CD4-positive, alpha-beta T cell treated with Interleukin-1 beta for 1 hour (primary cell): ENCODE measurements around the gene CALB2.
"Not testable (repeated sequence)": the region's sequence is repeated elsewhere in the genome, so short reads cannot be mapped to it uniquely, and the experiment has no call there.

ENCODE experiments used
- DNase-seq, 2 donors: peaks; one replicate each; pipeline ENCODE4 v3.0.0-alpha.2; 2020 to 2022

Gene CALB2

DNA sequence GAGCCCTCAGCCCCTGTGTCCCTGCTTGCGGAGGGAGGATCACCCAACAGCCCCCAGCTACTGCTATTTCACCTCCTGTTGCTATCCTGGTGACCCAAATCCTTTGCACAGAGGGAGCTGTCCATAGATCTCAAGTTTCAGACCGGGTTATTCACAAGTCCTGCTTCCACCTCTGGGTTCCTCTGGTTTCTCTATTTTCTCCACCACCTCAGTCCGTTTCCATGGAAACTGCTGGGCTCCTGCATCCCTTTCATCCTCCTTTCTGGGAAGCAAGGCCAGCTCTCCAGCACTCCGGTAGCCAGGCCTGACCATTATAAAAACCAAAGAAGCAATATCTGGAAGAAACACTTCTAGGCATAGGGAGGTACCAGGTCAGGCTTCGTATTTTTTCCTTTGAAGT, 4.8 kb upstream of the CALB2 start:
- no peak for DNase-seq

DNA sequence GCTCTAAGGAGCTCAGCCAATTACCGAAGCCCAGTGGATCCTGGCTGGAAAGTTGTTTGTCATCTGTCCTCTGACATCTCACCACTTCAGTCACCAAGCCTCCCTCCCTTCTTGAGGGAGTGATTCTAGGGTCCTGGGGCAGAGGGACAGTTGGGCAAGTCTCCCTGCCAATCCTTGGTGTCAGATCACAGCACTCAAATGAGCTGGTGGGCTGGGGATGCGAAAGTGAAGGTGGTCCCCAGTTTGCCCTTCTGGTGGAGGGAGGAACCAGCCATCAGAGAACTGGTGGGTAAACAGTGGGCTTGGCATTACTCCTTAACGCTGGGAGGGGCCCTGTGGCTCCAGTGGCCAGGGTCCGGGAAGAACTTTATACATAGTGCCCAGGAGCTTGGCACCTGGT, 4.4 kb upstream of the CALB2 start:
- DNase-seq: no peak

DNA sequence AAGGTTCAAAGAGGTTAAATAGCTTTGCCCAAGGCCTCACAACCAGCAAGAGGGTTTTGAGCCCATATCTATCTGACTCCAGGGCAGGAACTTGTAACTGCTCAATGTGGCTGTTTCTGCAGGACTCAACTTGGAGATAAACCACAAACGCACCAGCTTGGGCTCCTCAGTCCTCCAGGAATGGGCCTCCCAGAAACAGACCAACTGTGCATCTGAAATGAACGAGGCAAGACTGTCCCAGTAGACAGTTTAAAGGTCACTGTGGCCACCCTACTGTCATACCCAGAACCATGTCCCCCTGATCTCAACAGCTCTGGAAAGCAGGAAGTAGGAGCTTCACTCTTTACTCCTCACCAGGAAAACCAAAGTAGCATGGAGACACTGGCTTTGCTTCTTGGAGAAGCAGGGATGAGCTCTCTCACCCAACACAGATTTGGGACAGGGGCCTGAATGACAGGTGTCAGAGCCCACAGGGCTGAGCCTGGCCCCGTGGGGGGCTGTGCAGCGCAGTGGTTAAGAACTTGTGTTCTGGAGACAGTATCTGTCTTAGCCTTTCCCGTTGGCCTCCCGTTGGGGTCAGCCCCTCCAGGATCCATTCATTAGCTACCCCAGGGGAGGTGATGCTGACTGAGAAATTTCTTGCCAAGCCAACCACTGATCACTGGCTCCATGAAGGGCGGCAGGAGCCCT, 2.3 kb upstream of the CALB2 start:
- no peak for DNase-seq

DNA sequence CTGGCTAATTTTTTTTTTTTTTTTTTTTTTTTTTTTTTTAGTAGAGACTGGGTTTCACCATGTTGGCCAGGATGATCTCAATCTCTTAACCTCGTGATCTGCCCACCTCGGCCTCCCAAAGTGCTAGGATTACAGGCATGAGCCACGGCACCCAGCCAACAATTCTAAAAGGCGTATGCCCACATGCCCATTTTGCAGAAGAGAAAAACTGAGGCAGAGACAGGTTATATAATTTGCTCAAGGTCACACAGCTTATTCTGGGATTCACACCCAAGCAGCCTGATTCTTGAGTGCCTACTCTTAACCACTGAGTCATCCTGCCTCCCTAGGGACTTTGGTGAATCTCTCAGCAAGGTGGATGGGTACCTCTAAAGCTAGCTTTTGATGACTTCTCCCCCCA, 1.6 kb upstream of the CALB2 start:
- DNase-seq: not testable (repeated sequence)

DNA sequence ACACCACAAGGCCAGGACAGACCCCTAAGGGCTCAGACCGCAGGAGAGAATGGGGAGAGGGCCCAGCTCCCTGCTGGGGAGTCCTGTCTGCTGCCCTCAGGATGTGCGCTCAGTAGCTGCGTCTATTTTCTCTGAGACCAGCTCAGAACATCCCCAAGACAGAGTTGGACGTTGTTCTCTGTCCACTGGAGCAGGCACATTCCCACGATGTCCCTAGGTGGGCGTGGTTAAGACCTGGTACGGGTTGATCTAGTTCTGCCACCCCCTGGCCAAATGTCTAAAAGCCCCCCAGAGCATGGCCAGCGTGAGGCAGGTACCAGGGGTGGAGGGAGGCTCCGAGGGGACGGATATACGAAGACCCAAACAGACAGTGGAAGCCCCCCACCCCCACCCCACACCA, 842 bp upstream of the CALB2 start:
- DNase-seq: no peak

DNA sequence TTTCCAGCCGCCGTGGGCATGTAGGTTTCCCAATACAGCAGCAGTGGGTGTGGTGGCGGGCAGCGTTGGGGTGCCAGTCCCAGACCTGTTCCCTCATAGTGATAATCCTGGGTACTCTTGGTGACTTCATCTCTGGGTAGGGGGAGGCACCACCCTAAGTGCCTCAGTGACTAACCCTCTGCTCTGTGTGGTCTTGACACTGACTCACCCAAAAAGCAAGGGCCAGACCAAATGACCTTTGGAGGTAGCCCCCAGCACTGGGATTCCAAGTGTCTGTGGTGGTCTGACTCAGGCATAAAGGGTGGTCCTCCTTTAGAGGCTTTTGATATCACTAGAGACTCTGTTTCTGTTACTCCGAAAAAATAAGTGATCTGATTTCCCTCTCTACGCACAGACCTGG, 908 bp downstream of the CALB2 start:
- no peak for DNase-seq

DNA sequence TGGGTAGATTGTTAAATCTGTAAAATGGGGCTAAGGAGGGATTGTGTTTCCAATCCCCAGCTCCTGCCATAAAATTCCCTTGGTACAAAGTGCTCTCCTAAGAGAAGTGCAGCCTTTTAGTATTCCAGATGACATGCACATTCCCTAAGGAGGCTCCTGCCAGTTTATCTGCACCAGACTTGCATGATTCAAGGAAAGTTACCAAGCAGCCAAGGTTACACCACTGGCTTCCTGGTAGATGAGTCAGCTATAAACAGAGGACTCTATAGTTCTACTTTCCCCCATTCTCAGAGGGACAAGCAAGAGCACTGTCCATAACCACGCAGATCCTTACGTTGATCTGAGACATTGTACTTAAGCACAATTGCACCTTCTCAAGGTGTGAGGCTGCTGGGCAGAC, 1.9 kb downstream of the CALB2 start:
- no peak for DNase-seq

DNA sequence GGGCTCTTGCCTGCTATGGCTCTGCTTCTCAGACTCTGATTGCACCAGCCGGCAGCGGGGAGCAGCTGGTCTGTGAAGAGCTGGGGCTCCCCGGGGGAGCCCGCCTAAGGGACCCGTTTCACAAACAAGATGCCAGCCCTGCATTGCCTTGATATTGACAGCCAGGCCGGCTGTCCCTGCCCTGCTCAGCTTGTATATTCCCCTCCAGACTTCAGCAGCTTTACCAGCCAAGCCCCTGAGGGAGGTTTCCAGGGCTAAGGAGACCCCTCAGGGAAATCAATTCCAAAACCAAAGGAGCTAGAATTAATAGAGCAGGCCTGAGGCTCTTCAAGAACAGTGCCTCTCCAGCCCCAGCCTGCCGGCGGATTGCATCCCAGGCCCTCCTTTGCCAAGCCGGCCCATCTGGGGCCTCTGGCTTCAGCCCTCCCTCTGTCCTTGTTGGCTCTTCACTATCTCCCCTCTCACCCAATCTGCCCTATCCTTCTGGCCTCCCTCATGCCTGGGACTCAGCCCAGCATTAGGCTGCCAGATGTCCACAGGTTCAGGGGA, 5.7 kb downstream of the CALB2 start:
- no peak for DNase-seq

DNA sequence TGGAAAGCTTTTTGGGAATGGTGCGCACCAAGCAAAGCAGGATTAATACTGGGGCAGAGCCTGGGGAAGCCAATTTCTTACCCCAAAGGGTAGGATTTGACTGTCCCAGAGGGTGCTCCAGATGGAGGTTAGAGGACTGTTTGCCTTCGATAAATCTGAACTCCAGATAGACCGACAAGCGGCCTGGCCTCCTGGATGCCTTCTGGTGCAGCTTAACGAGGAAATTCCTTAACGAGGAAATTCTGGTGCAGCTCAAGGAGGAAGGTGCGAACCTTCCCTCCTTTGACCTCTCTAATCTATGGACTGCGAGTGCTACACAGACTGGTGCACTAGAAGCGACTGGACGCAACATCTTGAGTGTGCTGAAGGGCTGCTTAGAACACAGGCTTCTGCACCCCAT, 6.5 kb downstream of the CALB2 start:
- DNase-seq: no peak

DNA sequence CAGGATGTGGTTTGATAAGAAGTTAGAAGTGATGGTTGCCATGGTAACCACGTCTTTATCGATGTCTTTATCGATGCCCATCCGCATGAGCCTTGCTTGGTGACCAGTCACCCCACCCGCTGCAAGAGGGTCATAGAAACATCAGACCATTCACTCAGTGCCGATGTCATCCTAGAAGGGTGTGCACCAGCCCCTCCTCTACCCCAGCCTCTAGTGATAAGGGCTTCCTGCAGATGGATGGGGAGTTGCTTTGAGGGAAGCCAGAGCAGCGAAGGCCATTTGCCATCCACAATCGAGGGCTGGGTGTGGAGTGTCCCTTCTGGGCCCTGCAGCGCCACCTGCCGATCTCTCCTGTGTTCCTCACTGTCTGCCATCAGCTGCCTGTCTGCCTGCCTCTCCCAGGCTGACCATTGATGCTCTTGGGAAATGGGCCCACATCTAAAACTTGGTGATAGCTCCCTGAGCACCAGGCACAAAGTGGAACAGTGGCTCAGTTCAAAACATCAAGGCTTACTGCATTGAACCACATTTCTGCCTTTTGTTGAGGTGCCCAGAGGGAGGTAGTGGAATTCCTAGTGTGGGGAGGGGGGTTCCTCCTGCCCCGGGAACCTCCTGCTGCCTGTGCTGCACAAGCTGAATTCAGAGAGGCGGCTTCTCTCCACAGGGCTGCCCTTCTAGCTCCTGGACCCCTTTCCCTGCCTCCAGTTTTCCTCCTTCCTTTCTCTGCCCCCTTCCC, 8.9 kb downstream of the CALB2 start:
- no peak for DNase-seq

DNA sequence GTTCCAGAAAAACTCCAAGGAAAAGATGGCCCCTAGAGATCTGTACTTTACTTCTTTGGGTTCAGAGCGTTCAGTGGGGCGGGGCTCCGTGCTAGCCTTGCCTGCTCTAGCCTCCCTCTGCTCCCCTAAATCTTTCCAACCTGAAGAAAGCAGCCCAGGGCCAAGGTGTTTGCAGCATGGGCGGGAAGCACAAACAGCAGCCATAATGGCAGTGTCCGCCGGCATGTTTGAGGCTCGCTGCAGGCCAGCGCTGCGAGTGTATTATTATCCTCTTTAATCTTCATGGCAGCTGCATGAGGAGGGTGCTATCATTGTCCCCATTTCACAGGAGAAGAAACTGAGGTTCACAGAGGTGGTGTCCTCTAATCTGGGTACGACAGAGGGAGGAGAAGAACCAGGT, 10.4 kb downstream of the CALB2 start:
- no peak for DNase-seq

DNA sequence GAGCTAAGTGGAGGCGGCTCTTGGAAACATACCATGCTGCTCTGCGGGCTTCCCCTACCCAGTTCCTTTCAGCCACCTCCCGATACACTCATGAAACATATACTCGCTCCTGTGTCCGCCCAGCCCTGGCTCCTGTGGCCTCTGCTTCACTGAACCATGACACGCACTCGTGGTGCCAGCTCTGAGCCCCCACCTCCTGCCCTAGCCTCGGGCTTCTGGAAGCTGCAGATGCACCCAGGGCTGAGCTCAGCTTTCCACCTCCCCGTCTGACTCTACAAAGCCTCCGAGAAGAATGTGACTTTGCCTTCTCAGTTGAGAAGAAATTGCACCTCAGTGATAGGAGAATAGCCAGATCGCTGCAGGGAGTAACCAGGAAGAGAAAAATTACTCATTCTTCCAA, 11.0 kb downstream of the CALB2 start:
- no peak for DNase-seq

DNA sequence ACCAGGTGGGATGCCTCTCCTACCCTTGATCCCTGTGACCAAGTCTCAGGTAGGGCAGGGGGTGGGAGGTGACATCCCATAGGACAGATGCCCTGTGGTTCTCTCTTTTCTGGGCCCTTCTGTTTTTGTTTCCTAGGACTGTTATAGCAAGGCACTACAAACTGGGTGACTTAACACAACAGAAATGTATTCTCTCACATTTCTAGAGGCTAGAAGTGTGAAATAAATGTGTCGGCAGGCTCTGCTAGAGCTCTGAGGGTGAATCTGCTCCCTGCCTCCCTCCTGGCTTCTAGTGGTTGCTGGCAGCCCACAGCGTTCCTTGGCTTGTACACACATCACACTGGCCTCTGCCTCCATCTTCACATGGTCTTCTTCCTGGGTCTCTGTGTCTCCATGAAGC, 12.7 kb downstream of the CALB2 start:
- no peak for DNase-seq

DNA sequence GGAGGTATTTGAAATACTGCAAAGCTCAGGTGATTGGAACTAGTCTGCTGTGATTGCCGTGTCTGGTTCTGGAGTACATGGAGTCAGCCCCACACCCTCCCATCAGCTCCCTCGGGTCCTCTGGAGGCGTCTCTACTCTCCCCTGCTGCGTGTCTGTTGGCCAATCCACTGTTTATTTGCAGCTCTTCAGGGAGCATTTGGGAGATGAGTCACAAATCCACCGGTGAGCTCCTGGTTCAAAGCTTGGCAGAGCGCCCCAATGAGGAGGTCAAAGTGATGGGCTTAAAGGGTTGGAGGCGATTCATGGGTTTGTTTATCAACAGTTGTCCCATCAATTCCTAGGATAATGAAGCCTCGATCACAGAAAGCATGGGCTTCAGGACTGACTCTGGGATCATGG, 14.6 kb downstream of the CALB2 start:
- no peak for DNase-seq

DNA sequence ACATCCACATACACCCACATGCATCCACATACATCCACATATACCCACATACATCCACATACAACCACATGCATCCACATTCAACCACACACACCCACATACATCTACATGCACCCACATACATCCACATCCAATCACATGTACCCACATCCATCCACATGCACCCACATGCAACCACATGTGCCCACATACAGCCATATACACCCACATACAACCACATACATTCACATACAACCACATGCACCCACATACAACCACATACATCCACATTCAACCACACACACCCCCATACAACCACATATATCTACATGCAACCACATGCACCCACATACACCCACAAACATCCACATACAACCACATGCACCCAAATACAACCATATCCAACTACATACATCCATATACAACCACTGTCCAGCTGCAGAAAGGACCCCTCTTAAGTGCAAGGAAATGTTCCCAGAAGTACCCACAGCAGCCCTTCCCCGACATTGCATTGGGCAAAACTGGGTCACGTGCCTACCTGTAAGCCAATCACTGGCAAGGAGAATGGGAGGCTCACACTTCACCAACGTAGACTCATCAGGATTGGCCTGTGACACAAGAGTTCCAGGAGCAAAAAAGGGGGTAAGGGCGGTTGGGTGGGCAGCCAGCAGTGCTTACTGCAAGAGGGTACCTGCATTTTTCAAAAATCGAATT, 18.1 kb downstream of the CALB2 start:
- no peak for DNase-seq

DNA sequence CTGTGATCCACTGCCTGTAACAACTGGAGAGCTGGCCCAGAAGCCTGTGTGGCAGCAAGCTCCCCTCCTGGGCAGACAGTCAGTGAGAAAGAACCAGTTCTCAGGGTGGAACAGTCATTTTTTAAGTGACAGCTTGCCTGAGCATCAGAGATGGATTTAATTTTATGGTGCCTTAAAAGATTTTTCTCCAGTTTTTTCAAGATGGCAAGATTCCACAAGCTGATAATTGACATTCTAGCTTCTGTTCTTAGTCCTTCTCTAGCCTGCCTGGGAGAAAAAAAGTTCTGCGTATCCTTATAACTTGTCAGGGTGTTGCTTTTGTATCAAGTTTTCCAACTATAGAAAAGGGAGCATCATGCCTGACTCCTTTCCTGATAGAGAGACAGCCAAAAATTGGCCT, 21.2 kb downstream of the CALB2 start:
- no peak for DNase-seq

DNA sequence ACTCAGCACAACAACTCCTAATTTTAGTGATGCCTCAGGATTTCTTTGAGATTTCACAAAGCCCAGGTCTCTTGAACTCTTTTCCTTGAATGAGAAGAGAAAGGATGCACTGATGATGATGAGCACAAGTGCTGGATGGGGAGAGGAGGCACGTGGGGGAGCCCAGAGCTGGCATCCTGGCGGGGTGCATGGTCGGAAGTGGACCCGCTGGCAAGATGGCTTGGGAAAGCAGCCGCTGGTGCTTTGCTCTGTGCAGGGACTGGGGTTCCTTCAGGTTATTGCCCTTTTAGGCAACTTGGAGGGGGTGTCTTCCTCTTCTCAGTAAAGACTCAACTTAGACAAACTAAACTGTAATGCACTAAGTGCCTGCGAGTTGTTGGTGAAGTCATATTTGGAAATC, 22.3 kb downstream of the CALB2 start:
- no peak for DNase-seq

DNA sequence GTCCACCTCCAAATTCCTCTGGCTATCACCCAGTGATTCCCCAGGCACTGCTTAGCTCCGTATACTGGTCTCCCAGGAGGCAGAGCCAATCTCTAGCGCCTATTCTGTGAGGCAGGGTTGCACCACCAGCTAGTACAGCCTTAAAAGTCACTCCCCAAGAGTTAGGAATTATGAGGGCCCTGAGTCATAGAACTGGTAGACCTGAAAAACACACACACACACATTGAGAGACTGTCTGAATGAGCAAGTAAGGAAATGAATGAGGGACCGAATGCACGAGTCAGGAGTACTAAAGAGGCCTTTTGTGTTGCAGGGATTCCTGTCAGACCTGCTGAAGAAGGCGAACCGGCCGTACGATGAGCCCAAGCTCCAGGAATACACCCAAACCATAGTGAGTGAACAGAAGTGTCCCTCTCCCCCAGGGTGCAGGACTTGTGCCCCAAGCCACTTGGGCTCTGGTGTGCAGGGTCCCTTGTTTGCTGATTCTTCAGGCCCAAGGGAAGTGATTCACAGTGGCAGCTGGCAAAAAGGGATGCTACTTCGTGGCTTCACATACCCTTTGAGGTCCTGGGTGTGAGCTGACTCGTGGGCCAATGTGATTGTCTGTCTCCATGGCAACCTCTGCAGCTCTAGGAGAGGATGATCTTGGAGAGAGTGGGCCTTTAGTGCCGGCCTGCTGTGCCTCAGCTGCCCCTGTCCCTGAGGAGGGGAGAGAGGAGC, 24.7 kb downstream of the CALB2 start:
- no peak for DNase-seq

DNA sequence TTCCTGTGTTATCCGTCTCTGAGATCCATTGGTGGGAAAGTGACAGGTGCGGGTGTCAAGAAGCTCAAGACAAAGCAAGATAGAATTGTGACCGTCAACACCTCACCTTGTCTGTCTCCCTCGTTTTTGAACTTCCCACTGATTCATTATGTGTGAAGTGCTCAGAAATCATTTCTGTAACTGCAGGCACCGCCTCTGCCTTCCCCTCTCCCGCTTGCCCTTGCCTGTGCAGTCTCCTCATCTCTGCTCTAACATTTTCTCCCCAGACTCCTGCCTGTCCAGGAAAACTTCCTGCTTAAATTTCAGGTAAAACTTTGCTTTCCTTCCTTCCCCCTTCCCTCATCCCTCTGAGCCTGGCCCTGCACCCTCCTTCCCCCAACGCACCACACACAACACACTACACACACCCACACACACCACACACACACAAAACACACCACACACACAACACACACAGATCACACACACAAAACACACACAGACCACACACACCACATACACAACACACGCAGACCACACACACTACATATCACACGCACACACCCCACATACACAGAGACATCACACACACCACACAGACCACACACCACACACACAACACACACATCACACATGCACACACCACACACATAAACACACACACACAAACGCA, 25.7 kb downstream of the CALB2 start:
- no peak for DNase-seq

DNA sequence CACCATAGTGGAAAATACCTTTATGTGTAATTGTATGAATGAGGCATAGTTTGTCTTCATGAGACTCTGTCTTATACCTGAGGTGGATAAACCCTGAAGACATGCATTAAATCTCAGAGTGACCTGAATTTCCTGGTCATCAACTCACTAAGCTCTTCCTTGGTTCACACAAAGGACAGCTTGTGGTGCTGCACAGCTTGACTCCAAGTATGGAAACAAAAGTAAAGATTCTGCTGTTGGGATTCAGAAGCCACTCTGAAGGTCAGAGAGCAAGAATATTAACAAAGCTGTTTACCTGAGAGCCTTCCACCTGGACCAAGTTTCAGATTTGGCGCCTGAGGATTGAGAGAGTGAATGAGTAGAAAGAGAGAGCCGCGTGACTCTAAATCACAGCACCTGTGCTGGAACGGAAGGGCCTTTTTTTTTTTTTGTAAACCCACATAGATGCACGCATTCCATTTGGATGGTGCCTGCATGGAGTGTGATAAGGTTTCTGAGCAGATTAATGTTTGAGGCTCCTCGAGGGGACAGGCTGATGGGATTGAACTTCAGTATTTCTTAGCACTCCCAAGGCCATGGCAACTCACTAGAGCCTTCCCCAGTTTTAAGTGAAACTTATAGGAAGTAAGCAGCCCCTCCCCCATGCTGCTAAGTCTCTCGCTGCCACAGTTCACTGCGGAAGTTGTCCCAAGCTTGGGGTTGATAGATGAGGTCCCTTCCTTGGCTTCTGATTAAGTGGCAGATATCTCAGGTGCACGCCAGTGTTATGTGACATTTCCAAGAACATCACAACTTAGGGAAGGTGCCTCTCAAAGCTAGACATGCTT, 28.7 kb downstream of the CALB2 start:
- DNase-seq: no peak

DNA sequence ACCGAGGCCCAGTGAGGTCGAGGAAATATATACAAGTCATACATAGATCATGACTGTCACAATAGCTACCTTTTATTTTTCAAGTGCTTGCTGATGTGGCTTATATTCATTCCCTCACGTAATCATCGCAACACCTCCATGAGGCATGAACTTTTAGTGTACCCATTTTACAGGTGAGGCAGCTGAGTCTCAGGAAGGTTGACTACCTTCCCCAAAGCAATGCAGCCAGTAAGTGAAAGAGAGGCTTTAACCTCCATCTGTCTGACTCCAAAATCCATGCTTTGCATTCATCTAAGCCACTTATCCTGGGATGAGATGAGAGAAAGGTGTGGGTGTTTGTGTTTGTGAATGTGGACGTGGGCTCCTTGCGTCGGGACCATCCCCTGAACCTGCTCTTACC, 30.8 kb downstream of the CALB2 start:
- DNase-seq: no peak

DNA sequence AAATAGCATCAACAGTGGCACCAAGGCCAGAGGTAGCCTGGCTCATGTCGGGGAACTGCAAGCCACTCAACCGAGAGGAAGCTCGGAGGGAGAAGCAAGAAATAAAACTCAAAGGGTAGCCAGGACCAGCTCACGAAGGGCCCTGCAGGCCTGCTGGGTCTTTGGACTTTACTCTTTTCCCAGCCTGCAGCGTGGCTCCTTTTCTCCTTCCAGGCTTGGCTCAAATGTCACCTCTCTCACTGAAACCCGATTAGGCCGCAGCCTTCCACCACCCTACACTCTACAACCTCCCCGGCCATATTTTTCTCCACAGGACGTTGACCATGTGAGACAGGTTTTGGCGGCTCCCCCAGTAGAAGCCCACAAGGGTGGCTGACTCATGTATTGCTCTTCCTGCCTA, 38.1 kb downstream of the CALB2 start:
- no peak for DNase-seq
